Stimulated activated naive CD4-positive, alpha-beta T cell (primary cell): ENCODE data around the gene SYTL3.
A peak's percentile ranks its signal among the peaks of the same experiment; 100 is the strongest.
"Not testable (repeated sequence)": the region's sequence is repeated elsewhere in the genome, so short reads cannot be mapped to it uniquely, and the experiment has no call there.

Experiments used
- DNase-seq, 6 experiments: peaks; one replicate each; lab custom pipeline; 2025; lab: John Stamatoyannopoulos, UW

The SYTL3 gene

DNA sequence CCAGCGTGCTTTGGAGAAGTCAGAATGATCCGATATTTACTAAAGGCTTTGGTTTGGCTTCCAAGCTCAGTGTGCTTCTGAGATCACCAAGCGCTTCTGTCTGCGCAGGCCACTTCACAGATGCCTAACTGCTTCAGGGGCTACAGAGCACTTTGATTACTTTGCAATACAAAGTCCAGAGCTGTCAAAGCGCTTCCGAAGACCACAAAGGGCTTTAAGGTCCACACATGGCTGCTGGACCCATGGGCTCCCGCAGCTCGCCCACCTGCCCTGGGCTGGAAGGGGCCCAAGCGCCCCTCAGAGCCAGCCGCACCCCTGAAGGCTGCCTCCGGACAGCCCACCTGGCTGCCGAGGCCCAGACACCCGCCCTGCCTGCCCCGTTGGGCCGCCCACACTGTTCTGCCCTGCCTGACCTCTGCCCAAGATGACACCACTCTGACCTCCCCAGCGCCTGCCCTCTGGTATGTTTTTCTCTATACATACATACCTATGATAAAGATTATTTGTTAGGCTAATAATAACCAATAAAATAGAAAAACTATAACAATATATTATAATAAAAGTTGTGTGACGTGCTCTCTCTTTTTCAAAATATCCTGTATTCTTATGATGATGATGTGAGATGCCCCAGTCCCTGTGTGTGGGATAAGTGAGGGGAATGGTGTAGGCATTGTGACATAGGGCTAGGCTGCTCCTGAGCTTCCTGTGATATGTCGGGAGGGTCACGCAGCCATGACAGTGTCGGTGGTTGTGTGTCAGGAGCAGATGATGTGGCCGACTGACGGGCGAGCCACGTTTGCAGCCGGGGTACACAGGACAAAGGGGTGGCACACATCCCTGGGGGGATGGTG is 27.9 kb upstream of the SYTL3 start:
- DNase-seq, result no peak

GRCh38 chr6:158622545-158623190 is 27.2 kb upstream of the SYTL3 start:
- no peak for DNase-seq

DNA sequence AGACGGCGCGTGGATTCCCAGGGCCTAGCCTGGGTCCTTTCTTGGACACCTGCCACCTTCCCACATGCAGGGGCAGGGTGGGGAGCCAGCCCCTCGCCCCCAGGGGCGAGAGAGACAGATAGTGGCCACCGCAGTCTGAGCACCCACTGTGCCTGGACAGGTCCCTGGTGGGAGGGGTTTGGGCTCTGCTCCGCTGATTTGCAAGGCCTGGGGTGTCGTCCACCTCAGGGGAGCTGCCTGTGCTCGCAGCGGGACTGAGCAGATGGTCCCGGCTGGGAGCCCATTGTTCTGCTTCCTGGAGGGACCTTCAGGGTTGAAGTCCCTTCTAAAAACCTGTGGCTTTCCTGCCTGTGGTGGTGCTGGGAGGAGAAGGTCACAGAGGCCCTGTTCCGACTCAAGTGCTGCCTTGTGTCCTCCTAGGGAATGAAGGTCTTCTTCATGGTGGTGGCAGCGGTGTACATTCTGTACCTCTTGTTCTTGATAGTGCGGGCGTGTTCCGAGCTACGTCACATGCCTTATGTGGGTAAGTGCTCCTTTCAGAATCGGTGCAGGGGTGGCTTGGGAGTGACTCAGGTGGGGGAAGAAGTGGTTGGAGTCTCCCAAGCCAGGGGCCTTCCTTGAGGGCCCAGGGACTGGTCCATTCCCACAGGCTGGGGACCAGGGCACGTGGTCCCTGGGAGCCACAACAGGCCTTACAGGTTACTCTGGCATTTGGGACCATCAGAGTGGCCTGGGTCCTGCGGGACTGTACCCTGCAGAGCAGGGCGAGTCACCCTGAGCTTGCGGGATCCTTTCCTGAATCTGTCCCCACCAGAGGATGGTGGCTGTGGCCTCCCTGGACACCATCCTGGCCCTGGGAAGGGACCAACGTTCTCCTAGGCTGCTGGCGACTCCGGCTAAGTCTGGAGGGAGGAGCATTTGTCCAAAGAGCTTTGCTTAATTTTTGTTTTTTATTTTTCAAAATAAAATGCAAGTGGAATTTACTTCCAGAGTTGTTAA is 24.9 kb upstream of the SYTL3 start:
- no peak for DNase-seq

DNA sequence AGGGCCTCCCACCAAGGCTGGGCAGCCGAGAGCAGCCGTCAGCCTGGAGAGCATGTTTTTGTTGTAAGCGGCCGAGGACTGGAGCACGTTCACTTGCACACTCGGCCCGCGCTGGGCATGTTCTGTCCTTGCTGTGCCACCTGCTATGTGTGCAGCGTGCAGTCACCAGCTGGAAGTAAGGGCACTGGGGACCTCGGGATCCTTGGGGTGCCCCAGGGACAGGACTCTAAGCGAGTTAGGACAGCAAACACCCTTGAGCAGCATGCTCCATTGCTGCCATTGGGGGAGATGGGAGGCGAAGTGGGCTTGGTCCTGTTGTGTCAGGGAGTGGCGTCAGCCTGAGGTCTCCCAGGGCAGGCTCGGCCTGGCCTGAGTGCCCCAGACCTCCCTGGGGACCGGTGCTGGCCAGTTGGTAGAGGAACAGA is 24.0 kb upstream of the SYTL3 start:
- DNase-seq, result no peak

DNA sequence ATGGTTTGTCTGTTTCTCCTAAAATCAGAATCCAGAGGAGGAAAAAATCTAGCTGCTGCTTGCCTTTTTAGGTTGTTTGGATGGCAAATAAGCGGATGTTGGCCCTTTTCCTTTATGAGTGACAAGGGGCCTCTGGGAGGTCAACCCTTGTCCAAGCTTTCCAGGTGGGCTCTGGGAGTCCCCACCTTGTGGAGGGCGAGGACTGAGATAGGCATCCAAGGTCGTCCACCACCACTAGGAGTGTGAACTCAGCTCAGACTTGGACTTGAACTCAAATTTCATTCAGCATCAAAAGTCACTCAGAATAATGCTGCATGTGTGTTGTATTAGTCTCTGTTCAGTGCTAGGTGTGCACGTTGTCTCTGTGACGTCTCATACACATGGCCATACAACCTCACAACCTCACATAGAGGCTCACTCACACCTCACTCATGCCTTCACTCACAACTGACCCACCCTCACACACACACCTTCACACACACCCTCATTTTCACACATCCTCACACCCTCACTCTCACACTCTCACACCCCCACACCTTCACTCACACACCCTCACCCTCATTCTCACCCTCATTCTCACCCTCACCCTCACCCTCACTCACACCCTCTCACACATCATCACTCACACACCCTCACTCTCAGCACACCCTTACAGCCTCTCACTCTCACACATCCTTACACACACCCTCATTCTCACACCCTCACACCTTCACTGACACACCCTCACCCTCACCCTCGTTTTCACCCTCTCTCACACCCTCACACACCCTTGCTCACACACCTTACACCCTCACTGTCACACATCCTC is 23.3 kb upstream of the SYTL3 start:
- no peak for DNase-seq

DNA sequence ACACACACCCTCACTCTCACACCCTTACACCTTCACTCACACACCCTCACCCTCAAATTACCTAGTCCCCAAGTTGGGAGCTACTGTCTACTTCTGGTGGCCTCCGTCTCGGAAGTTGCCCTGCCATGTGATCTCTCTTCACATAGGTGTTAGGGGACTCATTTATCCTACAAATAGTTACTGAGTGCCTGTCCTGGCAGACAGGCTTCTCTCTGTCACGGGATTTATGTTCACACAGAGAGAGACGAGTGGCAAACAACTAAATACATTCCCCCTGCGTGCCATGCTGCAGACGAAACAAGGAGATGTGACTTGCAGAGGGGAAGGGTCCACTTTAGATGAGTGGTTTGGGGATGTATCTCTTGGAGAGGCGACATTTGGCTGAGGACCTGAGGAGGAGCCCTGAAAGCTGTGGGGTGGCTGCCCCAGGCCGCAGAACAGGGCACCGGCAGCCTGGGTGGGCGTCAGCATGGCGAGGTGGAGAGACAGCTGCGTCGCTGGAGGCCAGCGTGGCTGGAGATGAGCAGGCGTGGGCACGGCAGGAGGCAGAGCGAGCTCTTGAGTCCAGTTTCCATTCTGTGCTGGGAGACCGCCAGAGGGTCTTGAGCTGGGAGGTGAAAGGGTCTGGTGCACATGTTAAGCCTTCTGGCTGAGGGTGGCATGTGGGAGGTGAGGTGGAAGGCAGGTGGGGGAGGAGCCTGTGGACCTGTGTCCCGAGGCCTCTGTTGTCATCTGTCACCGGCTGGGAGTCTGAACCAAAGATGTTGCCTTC is 22.5 kb upstream of the SYTL3 start:
- no peak for DNase-seq

- DNase-seq, result no peak
These were observed 22.0 kb upstream of the SYTL3 start for GRCh38 chr6:158627940-158628211.

DNA sequence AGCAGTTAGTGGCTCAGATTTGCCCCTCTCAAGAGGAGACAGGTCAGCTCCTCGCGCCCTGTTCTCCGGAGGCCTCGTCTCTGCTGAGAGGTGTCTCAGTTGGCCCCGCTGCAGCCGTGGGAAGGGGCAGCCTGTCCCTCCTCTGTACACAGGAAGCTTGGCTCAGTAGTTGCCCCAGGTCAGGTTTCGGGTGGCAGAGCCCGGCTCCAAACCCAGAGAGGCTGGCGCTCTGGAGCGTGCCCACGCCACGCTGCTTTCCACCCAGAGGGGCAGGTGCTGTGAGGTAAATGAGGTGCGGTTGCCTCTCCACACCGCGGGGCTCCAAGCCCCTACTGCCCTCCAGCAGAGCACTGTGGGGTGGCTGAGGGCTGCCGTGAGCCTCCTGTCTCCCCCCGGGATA is 21.3 kb upstream of the SYTL3 start:
- DNase-seq, result no peak

GRCh38 chr6:158629367-158630221 is 20.3 kb upstream of the SYTL3 start:
- peak in 5 of 6 experiments; percentile 9 to 32 (median 22) for DNase-seq

DNA sequence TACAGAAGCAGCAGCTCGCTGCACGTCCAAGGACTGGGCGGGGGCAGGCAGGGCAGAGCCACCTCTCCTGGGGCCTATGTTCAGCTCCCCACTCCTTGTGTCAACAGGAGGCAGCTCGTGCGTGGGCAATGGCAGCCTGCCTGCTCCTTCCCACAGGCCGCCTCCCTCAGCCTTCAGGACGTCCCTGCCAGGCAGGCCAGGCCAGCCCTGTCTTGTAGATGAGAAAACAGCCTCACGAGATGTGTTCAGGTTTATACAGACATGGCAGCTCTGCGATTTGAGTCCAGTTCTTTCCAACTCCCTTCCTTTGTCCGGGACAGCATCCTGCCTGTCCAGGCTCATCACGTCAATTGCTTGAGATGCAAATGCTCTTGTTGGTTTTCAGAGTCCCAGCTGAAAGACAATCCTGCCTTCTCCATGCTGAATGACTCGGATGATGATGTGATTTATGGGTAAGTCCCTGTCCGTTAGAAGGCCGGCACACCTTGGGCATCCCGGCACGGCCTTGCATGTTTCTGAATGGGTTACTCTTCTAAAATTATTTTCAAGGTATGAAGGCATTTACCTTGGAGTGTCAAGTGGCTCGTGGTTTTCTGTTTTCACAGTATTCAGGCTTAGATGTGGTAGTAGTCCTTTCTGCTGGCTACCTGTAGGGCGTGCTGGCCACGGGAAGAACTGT is 18.8 kb upstream of the SYTL3 start:
- no peak for DNase-seq

GRCh38 chr6:158631678-158632537 is 17.9 kb upstream of the SYTL3 start:
- no peak for DNase-seq

GRCh38 chr6:158632538-158633119 is 17.2 kb upstream of the SYTL3 start:
- DNase-seq, result not testable (repeated sequence)

DNA sequence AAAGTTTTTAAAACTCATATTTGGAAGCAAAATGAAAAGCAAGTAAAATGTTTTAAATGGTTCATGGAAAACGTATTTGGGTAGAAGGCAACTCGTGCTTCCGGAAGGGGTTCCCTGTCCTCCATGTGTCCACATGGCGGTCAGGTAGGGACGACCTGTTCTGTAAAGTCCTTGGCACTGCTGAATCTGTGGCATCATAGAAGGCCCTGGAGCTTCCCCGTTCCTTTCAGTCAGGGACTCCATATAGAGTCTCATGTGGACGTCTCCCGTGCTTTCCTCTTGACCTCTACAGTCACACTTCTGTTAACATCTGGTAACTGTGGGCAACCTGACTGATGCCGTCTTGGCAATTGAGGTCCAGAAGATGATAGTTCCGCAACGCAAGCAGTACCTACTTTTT is 16.7 kb upstream of the SYTL3 start:
- DNase-seq, result no peak

GRCh38 chr6:158634695-158635426 is 15.0 kb upstream of the SYTL3 start:
- peak in 3 of 6 experiments; percentile 64 to 70 (median 66) for DNase-seq

GRCh38 chr6:158635427-158636073 is 14.3 kb upstream of the SYTL3 start:
- DNase-seq, result no peak

GRCh38 chr6:158636778-158637177 is 13.1 kb upstream of the SYTL3 start:
- DNase-seq, result no peak
